Trophoblast cell (in vitro differentiated cells and primary cell): Measurements from ENCODE around the gene PDE6A.

Experiments used
- DNase-seq, 2 donors: peaks; one replicate each; pipeline ENCODE4 v3.0.0-alpha.2; 2016
- H2AFZ ChIP-seq: 2 replicates; pipeline ENCODE4 v1.6.1; 2013; ENCODE audit warnings: low read length, moderate library complexity, mild to moderate bottlenecking; ENCODE audit not compliant: insufficient read depth, poor library complexity
- H2AK5ac ChIP-seq: 2 replicates; pipeline ENCODE4 v1.6.1; 2013; ENCODE audit warnings: mild to moderate bottlenecking, low read length
- H2BK120ac ChIP-seq: 2 replicates; pipeline ENCODE4 v1.6.1; 2013; ENCODE audit warnings: low read length, mild to moderate bottlenecking, moderate library complexity; ENCODE audit not compliant: insufficient read depth, poor library complexity
- H2BK12ac ChIP-seq: 2 replicates; pipeline ENCODE4 v1.6.1; 2013; ENCODE audit warnings: mild to moderate bottlenecking, low read length, moderate library complexity
- H2BK5ac ChIP-seq: 2 replicates; pipeline ENCODE4 v1.6.1; 2013; ENCODE audit warnings: low read length, low read depth, moderate library complexity, mild to moderate bottlenecking; ENCODE audit not compliant: poor library complexity
- H3K14ac ChIP-seq: 2 replicates; pipeline ENCODE4 v1.6.1; 2013; ENCODE audit warnings: mild to moderate bottlenecking, low read length
- H3K18ac ChIP-seq: 2 replicates; pipeline ENCODE4 v1.6.1; 2013; ENCODE audit warnings: mild to moderate bottlenecking, low read length
- H3K23ac ChIP-seq: 2 replicates; pipeline ENCODE4 v1.6.1; 2013; ENCODE audit warnings: low read length
- H3K27ac ChIP-seq: 2 replicates; pipeline ENCODE4 v1.5.1; 2013; ENCODE audit warnings: low read depth, mild to moderate bottlenecking, inconsistent platforms, low read length, moderate library complexity
- H3K27me3 ChIP-seq: 2 replicates; pipeline ENCODE4 v1.6.1; 2013; ENCODE audit warnings: inconsistent platforms, mild to moderate bottlenecking, low read length, moderate library complexity; ENCODE audit not compliant: insufficient read depth
- H3K36me3 ChIP-seq, 2 experiments: 1 replicate in 1 of 2; 2 replicates in 1 of 2; pipeline ENCODE4 v1.6.1; 2013; ENCODE audit warnings: low read length in 2 of 2, mild to moderate bottlenecking in 2 of 2, moderate library complexity in 1 of 2; ENCODE audit not compliant: insufficient read depth in 2 of 2, control insufficient read depth in 1 of 2
- H3K4ac ChIP-seq: 2 replicates; pipeline ENCODE4 v1.6.1; 2013; ENCODE audit warnings: low read depth, mild to moderate bottlenecking, low read length, moderate library complexity
- H3K4me1 ChIP-seq, 2 experiments: 1 replicate in 1 of 2; 2 replicates in 1 of 2; pipeline ENCODE4 v1.6.1; 2013; ENCODE audit warnings: low read length in 2 of 2, mild to moderate bottlenecking in 2 of 2, moderate library complexity in 1 of 2; ENCODE audit not compliant: insufficient read depth in 2 of 2, control insufficient read depth in 1 of 2
- H3K4me2 ChIP-seq: 2 replicates; pipeline ENCODE4 v1.6.1; 2013; ENCODE audit warnings: inconsistent platforms, mild to moderate bottlenecking, low read length, moderate library complexity
- H3K4me3 ChIP-seq: 2 replicates; pipeline ENCODE4 v1.5.1; 2013; ENCODE audit warnings: mild to moderate bottlenecking, low read depth, low read length, inconsistent platforms
- H3K79me1 ChIP-seq: one replicate; pipeline ENCODE4 v1.6.1; 2013; ENCODE audit warnings: low read length
- H3K79me2 ChIP-seq: 2 replicates; pipeline ENCODE4 v1.6.1; 2013; ENCODE audit warnings: low read length, mild to moderate bottlenecking; ENCODE audit not compliant: control insufficient read depth, insufficient read depth, poor library complexity
- H3K9ac ChIP-seq: 2 replicates; pipeline ENCODE4 v1.6.1; 2013; ENCODE audit warnings: mild to moderate bottlenecking, low read length
- H3K9me3 ChIP-seq: 2 replicates; pipeline ENCODE4 v1.6.1; 2013; ENCODE audit warnings: low read depth, mild to moderate bottlenecking, control low read depth, inconsistent platforms, low read length; ENCODE audit not compliant: insufficient read depth
- H4K12ac ChIP-seq: 2 replicates; pipeline ENCODE4 v1.6.1; 2013; ENCODE audit warnings: low read depth, mild to moderate bottlenecking, low read length, moderate library complexity
- H4K8ac ChIP-seq: 2 replicates; pipeline ENCODE4 v1.6.1; 2013; ENCODE audit warnings: low read depth, mild to moderate bottlenecking, low read length, moderate library complexity
- H4K91ac ChIP-seq: one replicate; pipeline ENCODE4 v1.6.1; 2013; ENCODE audit warnings: low read depth, mild to moderate bottlenecking, low read length, moderate library complexity
- WGBS: extraction: QIAGEN DNeasy Blood & Tissue Kit; methylation state at CpG from one replicate; pipeline ENCODE4 v1.1.7; 2013; ENCODE audit warnings: missing lambda C conversion rate; ENCODE audit not compliant: insufficient read length, insufficient coverage; ENCODE audit errors: extremely low coverage; 5-methylcytosine and 5-hydroxymethylcytosine counted together

PDE6A gene

GRCh38 chr5:149937610-149938009 is 7.0 kb downstream of the PDE6A start:
- Histone ChIP-seq H3K27me3 (no peaks in the 10 kb centered on the region), H3K9me3 (no peaks in the 10 kb centered on the region), H3K27ac (no peak overlapping the region), H3K36me3 (no peaks in the 10 kb centered on the region), H3K4me2 (no peak overlapping the region), H4K91ac (no peak overlapping the region), H3K4me3 (no peak overlapping the region), H2BK5ac (no peak overlapping the region), H3K14ac (no peak overlapping the region), H3K4ac (no peak overlapping the region), H3K79me2 (no peaks in the 10 kb centered on the region), H3K23ac (no peak overlapping the region), H2AFZ (no peak overlapping the region), H4K12ac (no peak overlapping the region), H3K4me1 (peaks cover 0 to 7% of the 10 kb centered on the region in 2 experiments), H4K8ac (no peak overlapping the region), H2BK12ac (no peak overlapping the region), H2AK5ac (no peak overlapping the region), H2BK120ac (no peak overlapping the region), H3K18ac (no peak overlapping the region), H3K79me1 (no peaks in the 10 kb centered on the region), H3K9ac (no peak overlapping the region)
- WGBS: no CpG with 5 or more reads among the region's 1 CpG
- no peak for DNase-seq

- WGBS: no CpG with 5 or more reads among the region's 3 CpGs
- Histone ChIP-seq H2AK5ac (no peak overlapping the region), H2AFZ (no peak overlapping the region), H3K18ac (no peak overlapping the region), H3K4me3 (no peak overlapping the region), H4K8ac (no peak overlapping the region), H3K23ac (no peak overlapping the region), H4K91ac (no peak overlapping the region), H2BK12ac (no peak overlapping the region), H3K9me3 (no peaks in the 10 kb centered on the region), H3K9ac (no peak overlapping the region), H3K4me2 (no peak overlapping the region), H3K27ac (no peak overlapping the region), H2BK5ac (no peak overlapping the region), H3K79me1 (no peaks in the 10 kb centered on the region), H4K12ac (no peak overlapping the region), H3K4me1 (peaks cover 0 to 7% of the 10 kb centered on the region in 2 experiments), H3K27me3 (no peaks in the 10 kb centered on the region), H3K36me3 (no peaks in the 10 kb centered on the region), H3K79me2 (no peaks in the 10 kb centered on the region), H3K4ac (no peak overlapping the region), H3K14ac (no peak overlapping the region), H2BK120ac (no peak overlapping the region)
- DNase-seq: no peak
These were observed 7.9 kb downstream of the PDE6A start for GRCh38 chr5:149936700-149937091.

- Histone ChIP-seq H3K4me2 (no peak overlapping the region), H3K23ac (no peak overlapping the region), H2BK5ac (no peak overlapping the region), H4K8ac (no peak overlapping the region), H4K12ac (no peak overlapping the region), H3K36me3 (no peaks in the 10 kb centered on the region), H2AK5ac (no peak overlapping the region), H3K4me1 (peaks cover 0 to 7% of the 10 kb centered on the region in 2 experiments), H3K4ac (no peak overlapping the region), H2BK12ac (no peak overlapping the region), H3K9me3 (no peaks in the 10 kb centered on the region), H3K9ac (no peak overlapping the region), H2AFZ (no peak overlapping the region), H2BK120ac (no peak overlapping the region), H3K4me3 (no peak overlapping the region), H3K18ac (no peak overlapping the region), H3K79me2 (no peaks in the 10 kb centered on the region), H3K27ac (no peak overlapping the region), H4K91ac (no peak overlapping the region), H3K14ac (no peak overlapping the region), H3K27me3 (no peaks in the 10 kb centered on the region), H3K79me1 (no peaks in the 10 kb centered on the region)
- WGBS: no CpG with 5 or more reads among the region's 1 CpG
- DNase-seq: no peak
These were observed 8.4 kb downstream of the PDE6A start for GRCh38 chr5:149936044-149936699.

GRCh38 chr5:149935431-149935901 is 9.1 kb downstream of the PDE6A start:
- Histone ChIP-seq H2AFZ (no peak overlapping the region), H3K79me1 (no peaks in the 10 kb centered on the region), H2BK120ac (no peak overlapping the region), H3K79me2 (no peaks in the 10 kb centered on the region), H3K4me1 (peaks cover 0 to 7% of the 10 kb centered on the region in 2 experiments), H3K9me3 (no peaks in the 10 kb centered on the region), H3K4me2 (no peak overlapping the region), H3K14ac (no peak overlapping the region), H2AK5ac (no peak overlapping the region), H3K9ac (no peak overlapping the region), H4K91ac (no peak overlapping the region), H4K12ac (no peak overlapping the region), H2BK12ac (no peak overlapping the region), H2BK5ac (no peak overlapping the region), H3K18ac (no peak overlapping the region), H3K36me3 (no peaks in the 10 kb centered on the region), H3K27me3 (no peaks in the 10 kb centered on the region), H3K4ac (no peak overlapping the region), H3K4me3 (no peak overlapping the region), H3K27ac (no peak overlapping the region), H3K23ac (no peak overlapping the region), H4K8ac (no peak overlapping the region)
- WGBS: no CpG with 5 or more reads among the region's 8 CpGs
- no peak for DNase-seq
